ENCODE measurements around the gene LRRC2. TPM values are rescaled to one million over a fixed set of nuclear protein-coding genes. Genes with fewer than 3 reads are reported as not detected.

Gene LRRC2
- total RNA-seq, 1 donor from 2014 or later, result 2.0 TPM

- intact Hi-C loops (cut with DNase I), result no loop called here
- DNase-seq (ENCODE audit: extremely low spot score in 2 of 2), result no peak
- no peaks in the 10 kb centered on the region for H3K27me3 ChIP-seq
- H3K9me3 ChIP-seq, result no peaks in the 10 kb centered on the region
- no peaks in the 10 kb centered on the region for H3K36me3 ChIP-seq
- H3K27ac ChIP-seq, result no peak overlapping the region
- TF ChIP-seq CTCF (IDR thresholded peaks at IDR 0.05), result no peak
- no peak for TF ChIP-seq POLR2A (IDR thresholded peaks at IDR 0.05)
- no peak for TF ChIP-seq POLR2AphosphoS5 (IDR thresholded peaks at IDR 0.05; ENCODE audit: insufficient read depth in 1 of 2, low read depth in 1 of 2)
- H3K4me1 ChIP-seq, result no peaks in the 10 kb centered on the region
- H3K4me3 ChIP-seq, result no peak overlapping the region
Observed at GRCh38 chr3:46603446-46604046, 37.4 kb upstream of the LRRC2 start.

GRCh38 chr3:46599590-46599989 is 33.5 kb upstream of the LRRC2 start:
- Histone ChIP-seq H3K27ac (no peak overlapping the region), H3K36me3 (no peaks in the 10 kb centered on the region), H3K27me3 (no peaks in the 10 kb centered on the region), H3K4me3 (no peak overlapping the region), H3K9me3 (no peaks in the 10 kb centered on the region), H3K4me1 (no peaks in the 10 kb centered on the region)
- TF ChIP-seq POLR2A (IDR thresholded peaks at IDR 0.05) (no peak), CTCF (IDR thresholded peaks at IDR 0.05) (no peak)
- intact Hi-C loops (cut with DNase I), result no loop called here
- DNase-seq (ENCODE audit: extremely low spot score in 2 of 2), result no peak

- DNase-seq (ENCODE audit: extremely low spot score in 2 of 2), result no peak
- Histone ChIP-seq H3K27me3 (no peaks in the 10 kb centered on the region), H3K4me1 (no peaks in the 10 kb centered on the region), H3K4me3 (no peak overlapping the region), H3K27ac (no peak overlapping the region), H3K9me3 (no peaks in the 10 kb centered on the region), H3K36me3 (no peaks in the 10 kb centered on the region)
- intact Hi-C loops (cut with DNase I), result no loop called here
- TF ChIP-seq POLR2A (IDR thresholded peaks at IDR 0.05) (no peak), CTCF (IDR thresholded peaks at IDR 0.05) (no peak)
Observed at GRCh38 chr3:46595819-46596314, 29.8 kb upstream of the LRRC2 start.

- TF ChIP-seq POLR2AphosphoS5 (IDR thresholded peaks at IDR 0.05; ENCODE audit: insufficient read depth in 1 of 2, low read depth in 1 of 2), result no peak
- no peak for TF ChIP-seq CTCF (IDR thresholded peaks at IDR 0.05)
- no peak for TF ChIP-seq POLR2A (IDR thresholded peaks at IDR 0.05)
- intact Hi-C loops (cut with DNase I), result no loop called here
- H3K4me1 ChIP-seq, result no peaks in the 10 kb centered on the region
Observed at GRCh38 chr3:46594723-46595122, 28.6 kb upstream of the LRRC2 start.

GRCh38 chr3:46593979-46594378 is 27.9 kb upstream of the LRRC2 start:
- H3K4me1 ChIP-seq, result no peaks in the 10 kb centered on the region
- H3K27ac ChIP-seq, result no peak overlapping the region
- H3K27me3 ChIP-seq, result no peaks in the 10 kb centered on the region
- intact Hi-C loops (cut with DNase I), result no loop called here
- H3K4me3 ChIP-seq, result no peak overlapping the region
- DNase-seq (ENCODE audit: extremely low spot score in 2 of 2), result no peak
- H3K9me3 ChIP-seq, result no peaks in the 10 kb centered on the region
- TF ChIP-seq POLR2AphosphoS5 (IDR thresholded peaks at IDR 0.05; ENCODE audit: insufficient read depth in 1 of 2, low read depth in 1 of 2) (no peak), POLR2A (IDR thresholded peaks at IDR 0.05) (no peak), CTCF (IDR thresholded peaks at IDR 0.05) (no peak)
- H3K36me3 ChIP-seq, result no peaks in the 10 kb centered on the region

More at GRCh38 chr3:46594723-46595122, 28.6 kb upstream of the LRRC2 start:
- Histone ChIP-seq H3K9me3 (no peaks in the 10 kb centered on the region), H3K27me3 (no peaks in the 10 kb centered on the region), H3K4me3 (no peak overlapping the region), H3K27ac (no peak overlapping the region), H3K36me3 (no peaks in the 10 kb centered on the region)
- DNase-seq (ENCODE audit: extremely low spot score in 2 of 2), result no peak
